Dedifferentiated amniotic fluid mesenchymal stem cell (primary cell): ENCODE results near the gene CFAP157.

Experiments used
- DNase-seq: peaks from one replicate; pipeline ENCODE4 v3.0.0-alpha.2; 2016; ENCODE audit errors: extremely low spot score

CFAP157 gene

DNA sequence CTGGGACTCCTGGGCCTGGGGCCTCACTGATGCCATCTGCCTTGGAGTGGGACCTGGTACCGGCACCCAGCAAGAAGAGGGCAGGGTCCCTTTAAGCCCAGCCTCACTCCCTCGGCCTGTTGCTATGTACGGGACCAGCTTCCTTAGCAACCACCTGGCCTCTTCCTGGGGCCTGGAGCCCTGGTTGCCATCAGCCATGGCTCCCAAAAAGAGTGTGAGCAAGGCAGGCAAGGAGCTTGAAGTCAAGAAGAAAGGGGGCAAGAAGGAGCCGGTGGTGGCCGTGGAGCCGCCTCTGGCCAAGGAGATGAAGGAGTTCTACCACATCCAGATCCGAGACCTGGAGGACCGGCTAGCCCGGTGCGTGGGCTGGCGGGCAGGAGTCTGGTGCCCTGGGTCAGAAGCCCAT, at the start of gene CFAP157:
Gene CFAP157, plus strand, starts transcription at position 153 of the 406 bp plus-strand sequence. Its CDS starts 44 bp downstream, at position 197.
- no peak for DNase-seq

- no peak for DNase-seq
Measured at GRCh38 chr9:127658428-127658827, 48.4 kb upstream of the CFAP157 start.

DNA sequence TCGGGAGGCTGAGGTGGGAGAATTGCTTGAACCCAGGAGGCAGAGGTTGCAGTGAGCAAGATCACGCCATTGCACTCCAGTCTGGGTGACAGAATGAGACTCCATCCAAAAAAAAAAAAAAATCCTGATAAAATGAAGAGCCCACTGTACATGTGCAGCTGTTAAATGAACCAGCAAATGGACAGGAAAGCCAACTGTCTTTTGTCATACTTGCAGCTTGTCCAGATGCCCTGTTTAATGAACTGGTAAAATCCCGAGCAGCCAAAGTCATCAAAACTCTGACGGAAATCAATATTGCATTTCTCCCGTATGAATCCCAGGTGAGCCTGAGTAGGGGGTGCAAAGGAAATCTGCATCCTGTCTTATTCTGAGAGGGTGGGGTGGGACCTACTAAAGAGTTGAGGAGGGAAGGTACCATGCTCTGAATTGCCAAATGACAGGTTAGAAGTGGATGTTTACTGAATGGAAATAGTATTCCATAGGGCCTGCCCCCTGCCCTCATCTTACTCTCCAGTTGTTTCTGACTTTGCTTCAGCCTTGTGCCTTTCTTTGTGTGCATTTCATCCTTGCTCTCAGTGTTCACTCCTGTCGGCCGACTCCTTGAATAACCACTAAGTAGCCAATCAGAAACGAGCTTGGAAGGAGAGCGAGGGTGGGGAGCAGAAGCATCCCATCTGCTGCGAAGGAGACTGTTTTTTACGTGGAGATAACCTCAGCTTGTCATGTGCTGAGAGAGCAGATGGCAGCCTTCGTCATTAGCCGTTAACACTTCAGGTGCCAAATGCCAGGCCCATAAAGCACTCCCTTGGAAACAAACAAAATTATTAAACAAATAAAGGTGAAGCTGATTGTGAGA, 45.7 kb upstream of the CFAP157 start:
- no peak for DNase-seq

GRCh38 chr9:127662617-127663016, 44.2 kb upstream of the CFAP157 start:
- DNase-seq, result no peak

- no peak for DNase-seq
Measured at GRCh38 chr9:127664324-127664677, 42.5 kb upstream of the CFAP157 start.

DNA sequence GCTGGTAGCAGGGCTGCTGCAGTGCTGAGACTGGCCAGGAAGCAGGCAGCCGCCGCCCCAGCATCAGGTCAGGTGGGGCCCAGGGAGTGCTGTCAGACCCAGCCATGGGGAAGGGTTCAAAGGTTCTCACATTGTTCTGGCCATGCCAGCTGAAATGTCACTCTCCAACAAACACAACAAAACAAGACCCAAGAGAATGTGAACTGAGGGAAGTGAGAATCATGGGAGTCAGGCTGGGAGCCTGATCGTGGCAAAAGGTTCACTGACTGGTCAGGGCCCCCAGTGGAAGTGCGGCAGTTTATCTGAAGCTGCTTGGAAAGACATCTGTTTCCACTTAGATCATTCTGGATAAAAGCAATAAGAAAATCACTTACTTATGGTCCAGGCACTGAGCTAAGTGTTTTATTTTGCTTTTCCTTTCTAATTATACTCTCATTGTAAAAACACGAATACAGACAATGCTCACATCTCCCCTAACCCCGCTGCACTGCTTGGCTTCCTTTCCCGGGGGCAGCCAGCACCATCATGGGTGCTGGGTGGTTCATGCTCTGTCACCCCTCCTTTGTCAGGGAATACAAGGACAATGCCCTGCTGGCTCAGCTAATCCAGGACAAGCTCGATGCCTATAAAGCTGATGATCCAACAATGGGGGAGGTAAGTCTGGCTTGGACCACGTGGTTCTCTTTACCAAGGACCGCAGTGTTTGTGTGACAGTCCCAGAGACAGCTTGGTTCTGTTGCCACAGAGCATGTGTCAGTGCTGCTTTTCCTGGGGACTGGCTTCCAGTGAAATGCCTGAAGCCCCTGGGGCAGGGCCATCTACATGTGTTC, 41.9 kb upstream of the CFAP157 start:
- peak; percentile 38 for DNase-seq

DNA sequence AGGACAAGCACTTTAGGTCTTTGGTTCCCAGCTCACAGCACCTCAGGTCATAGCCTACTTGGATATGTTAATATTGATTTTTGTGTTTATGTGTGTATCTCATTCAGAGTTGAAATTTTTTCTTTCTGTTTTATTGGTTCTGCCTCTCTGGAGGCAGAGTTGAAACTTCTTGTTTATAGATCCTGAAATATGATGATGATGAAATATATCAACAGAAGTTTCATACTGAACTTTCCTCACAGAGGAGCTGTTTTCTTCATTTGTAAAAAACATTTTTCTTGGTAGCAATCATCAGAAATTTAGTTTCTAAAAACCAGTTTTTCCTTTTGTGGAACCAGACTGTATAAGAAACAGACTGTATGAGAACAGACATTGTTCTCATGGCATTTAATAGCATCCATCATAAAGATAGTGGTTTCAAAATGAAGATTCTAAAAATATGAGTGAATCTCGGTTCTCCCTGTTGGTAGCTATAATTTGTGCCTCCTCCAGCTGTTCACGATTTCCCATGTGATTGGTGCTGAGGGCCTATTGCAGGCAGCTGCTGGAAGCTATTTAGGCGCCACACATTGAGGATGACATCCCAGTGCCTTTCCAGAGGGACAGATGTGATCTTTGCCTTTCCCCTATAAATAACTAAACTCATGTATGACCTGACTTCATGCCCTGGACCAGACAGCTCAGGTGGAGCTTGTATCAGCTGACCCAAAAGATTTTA, 39.5 kb upstream of the CFAP157 start:
- DNase-seq, result no peak

DNA sequence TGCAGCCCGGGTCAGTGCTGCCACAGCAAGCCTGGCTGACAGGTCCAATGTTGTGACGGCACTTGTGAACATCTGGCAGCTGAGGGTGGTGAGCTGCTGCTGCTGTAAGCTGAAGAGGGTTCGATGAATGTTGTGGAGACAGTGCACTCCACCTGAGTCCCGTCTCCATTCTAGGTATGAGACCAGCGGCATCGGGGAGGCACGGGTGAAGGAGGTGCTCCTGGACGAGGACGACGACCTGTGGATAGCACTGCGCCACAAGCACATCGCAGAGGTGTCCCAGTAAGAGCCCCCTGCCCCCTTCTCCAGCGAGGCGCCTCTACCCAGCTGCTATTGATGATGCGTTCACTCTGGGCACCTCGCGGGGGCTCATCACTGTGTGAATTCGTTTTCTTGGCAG, 38.9 kb upstream of the CFAP157 start:
- DNase-seq, result no peak

- DNase-seq, result no peak
Measured at GRCh38 chr9:127673234-127673633, 33.6 kb upstream of the CFAP157 start.

GRCh38 chr9:127676638-127677037, 30.1 kb upstream of the CFAP157 start:
- no peak for DNase-seq

- no peak for DNase-seq
Measured at GRCh38 chr9:127679506-127679905, 27.3 kb upstream of the CFAP157 start.

DNA sequence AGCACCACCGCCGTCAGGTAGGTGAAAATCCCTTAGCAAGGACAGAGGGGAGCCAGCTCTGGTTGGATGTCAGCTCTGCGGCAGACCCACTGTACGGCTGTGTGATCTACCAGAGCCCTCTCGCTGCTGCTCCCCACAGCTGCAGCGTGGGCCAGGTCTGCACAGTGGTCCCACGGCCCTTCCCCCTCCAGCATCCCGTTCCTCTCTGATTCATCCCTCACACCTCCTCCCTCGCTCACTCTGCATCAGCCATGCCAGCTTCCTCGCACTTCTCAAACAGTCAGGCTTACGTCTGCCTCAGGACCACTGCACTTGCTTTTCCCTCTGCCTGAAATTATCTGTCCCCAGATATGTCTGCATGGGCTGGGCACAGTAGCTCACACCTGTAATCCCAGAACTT, 26.6 kb upstream of the CFAP157 start:
- DNase-seq, result no peak

DNA sequence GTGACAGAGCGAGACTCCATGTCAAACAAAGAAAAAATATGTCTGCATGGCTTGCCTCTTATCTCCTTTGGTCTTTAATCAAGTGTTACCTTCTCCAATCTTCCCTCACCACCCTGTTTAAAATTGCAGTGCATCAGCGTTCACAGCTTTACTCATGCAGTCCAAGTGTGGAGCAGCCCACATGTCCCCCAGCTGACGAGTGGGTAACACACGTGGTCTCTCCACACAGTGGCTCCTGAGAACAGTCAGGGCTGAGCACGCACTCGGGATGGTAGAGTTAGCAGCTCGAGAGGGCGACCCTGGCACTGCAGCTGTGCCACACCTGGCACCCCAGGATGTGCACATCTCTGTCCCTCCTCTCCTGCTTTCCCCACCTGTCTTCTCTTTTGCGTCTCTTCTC, 25.9 kb upstream of the CFAP157 start:
- DNase-seq, result no peak

DNA sequence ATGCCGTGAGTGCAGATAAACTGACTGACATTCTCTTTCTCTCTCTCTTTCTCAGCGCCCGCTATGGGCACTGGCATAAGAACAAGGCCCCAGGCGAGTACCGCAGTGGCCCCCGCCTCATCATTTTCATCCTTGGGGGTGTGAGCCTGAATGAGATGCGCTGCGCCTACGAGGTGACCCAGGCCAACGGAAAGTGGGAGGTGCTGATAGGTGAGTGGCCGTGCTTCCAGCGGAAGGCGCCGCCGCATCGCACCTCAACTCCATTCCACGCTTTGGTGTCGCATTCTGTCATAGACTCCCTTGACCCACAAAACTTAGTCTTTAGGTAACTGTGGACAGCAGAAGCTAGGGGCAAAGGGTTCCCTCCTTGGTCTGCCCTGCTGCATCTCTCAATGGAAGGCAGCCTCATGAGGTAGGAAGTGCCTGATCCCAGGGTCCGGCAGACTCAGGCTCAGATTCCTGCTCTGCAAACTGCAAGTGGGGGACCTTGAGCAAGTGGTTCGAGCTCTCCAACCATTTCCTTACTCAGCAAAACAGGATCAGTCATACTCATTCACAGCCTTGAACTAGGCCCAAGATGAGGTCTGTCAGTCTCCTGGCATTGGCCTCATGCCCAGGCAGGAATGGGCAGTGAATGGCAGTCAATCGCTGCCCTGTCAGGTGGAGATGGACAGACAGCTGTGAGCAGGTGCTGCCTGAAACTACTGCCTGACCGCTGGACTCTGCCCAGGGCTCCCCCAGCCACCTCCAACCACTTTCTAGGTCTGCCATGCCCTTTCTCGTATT, 24.2 kb upstream of the CFAP157 start:
- no peak for DNase-seq

DNA sequence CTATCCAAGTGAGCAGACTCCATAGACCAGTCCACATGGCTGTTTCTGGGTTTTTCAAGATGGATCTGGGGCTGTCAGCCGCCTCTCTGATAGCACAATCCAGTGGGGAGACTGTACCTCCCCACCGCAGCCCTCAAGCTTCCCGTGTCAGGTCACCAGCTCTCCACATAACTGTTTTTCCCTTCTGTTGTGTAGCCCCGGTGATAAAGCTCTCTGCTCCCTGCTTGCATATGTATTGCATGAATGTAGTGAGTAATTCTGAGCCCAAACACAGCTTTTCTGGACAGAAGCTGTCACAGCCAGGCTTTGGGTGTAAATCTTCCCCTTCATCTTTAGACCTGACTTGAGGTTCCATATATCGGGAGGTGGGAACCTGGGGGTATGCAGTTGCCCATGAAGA, 23.1 kb upstream of the CFAP157 start:
- DNase-seq, result peak; percentile 53

GRCh38 chr9:127684576-127684975, 22.2 kb upstream of the CFAP157 start:
- peak; percentile 24 for DNase-seq

DNA sequence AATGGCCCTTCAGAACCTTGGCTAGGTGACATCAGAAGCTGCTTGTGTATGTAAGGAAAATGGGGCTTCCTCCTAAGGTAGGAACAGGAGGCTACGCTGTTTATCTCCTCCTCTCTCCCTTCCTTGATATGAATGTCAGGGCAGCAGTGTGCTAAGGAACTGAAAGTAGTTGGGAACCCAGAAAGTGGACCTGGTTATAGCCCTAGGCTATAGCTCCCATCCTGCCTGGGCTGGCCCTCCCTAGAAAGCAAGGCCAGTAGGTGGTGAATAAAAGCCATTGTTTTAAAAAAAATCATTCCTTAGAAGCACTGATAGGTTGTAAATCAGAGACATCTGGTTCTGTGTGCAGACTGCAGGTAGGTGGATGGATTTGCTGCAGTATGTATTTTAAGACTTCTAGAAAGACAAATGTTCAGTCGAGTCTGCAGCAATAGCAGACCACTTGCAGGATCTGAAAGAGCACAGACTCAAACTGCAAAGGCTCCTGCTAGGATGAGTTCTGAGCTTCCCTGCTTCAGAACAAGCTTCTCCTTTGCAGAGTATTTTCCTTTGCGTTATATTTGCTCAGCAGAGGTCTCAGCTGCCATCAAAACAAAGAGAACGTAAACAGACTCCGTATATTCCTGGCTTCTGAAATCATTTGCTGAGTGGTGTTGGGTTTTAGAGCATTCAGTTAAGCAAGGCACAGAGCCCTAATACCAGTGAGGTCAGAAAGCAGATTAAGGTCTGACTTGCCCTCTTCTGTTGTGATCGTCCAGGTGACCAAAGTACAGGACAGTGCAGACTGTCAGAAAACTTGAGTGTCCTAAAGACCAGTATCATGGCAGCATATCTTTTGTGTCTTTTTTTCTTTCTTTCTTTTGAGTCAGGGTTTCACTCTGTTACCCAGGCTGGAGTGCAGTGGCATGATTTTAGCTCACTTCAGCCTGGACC, 20.1 kb upstream of the CFAP157 start:
- DNase-seq, result no peak

DNA sequence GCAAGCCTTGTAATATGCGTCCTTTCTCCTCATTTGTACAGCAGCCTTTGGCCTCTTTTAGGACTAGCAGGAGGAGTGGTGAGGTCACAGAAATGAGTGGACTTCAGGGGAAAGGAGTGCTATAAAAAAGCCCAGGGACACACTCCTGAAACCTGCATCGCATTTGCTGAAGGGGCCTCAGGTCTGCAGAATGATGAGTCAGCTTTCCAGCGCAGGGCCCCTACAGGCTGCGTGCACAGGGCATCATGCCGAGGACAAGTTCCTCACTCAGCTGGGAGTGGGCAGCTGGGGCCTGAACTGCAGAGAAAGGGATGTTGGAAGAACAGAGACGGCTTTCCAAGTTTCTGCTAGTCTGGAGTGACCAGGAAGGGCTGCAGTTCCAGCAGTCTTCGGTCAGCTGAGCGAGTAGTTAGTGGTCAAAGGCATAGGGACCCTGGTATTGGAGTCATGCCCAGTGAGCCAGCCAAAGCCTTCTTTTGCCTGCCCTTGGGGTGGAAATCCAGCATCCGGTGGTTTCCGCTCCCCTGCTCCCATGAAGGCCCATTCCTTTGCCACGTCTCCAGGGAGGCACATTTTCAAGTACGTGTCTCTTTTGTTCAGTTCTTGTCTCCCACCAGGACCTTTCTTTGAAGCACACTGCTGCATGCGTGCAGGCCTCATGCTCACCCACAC, 17.3 kb upstream of the CFAP157 start:
- no peak for DNase-seq

DNA sequence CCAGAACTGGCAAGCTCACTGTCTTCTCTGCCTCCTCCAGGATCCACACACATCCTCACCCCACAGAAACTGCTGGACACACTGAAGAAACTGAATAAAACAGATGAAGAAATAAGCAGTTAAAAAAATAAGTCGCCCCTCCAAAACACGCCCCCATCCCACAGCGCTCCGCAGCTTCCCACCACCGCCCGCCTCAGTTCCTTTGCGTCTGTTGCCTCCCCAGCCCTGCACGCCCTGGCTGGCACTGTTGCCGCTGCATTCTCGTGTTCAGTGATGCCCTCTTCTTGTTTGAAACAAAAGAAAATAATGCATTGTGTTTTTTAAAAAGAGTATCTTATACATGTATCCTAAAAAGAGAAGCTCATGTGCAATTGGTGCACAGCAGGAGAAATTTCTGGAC, 16.1 kb upstream of the CFAP157 start:
- no peak for DNase-seq

DNA sequence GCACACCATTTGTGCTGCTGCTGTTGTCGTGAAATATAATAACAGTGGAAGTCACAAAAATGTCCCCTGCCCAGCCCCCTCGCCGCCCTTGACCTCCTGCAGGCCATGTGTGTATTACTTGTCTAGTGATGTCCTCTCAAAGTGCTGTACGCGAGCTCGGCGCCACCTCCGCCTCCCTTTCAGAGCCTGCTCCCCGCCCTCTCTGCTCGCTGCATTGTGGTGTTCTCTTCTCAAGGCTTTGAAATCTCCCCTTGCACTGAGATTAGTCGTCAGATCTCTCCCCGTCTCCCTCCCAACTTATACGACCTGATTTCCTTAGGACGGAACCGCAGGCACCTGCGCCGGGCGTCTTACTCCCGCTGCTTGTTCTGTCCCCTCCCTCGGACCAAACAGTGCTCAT, 14.7 kb upstream of the CFAP157 start:
- DNase-seq, result no peak
